Activated CD4-positive, alpha-beta memory T cell treated with anti-CD3 and anti-CD28 coated beads, Interleukin-2, amount 10 ng/mL, durations not matched to agents 7 days and 5 days (primary cell): ENCODE results near the gene DNAJB8. TPM values are rescaled to one million over a fixed set of nuclear protein-coding genes. Genes with fewer than 3 reads are reported as not detected.

Experiments
- CTCF ChIA-PET: fragments of 350-600 bp; sonication (Branson Sonifier 250); formaldehyde crosslinking; loops from one replicate; lab custom pipeline; 2021; ENCODE audit warnings: antibody characterized with exemption, inconsistent platforms; lab: Charles Lee
- POLR2A ChIA-PET: fragments of 350-600 bp; sonication (Branson Sonifier 250); formaldehyde crosslinking; loops from one replicate; lab custom pipeline; 2021; ENCODE audit warnings: antibody characterized with exemption; lab: Charles Lee
- DNase-seq: peaks from one replicate; pipeline ENCODE4 v3.0.0-alpha.2; 2020
- H3K27ac Mint-ChIP-seq: one replicate; pipeline ENCODE4 v1.8.0; 2021; ENCODE audit warnings: mild to moderate bottlenecking, mixed read lengths
- H3K27me3 Mint-ChIP-seq: one replicate; pipeline ENCODE4 v1.8.0; 2021; ENCODE audit warnings: mixed read lengths
- H3K36me3 Mint-ChIP-seq: one replicate; pipeline ENCODE4 v1.8.0; 2021; ENCODE audit warnings: low read depth, mixed read lengths
- H3K4me1 Mint-ChIP-seq: one replicate; pipeline ENCODE4 v1.8.0; 2021; ENCODE audit warnings: mixed read lengths
- H3K4me3 Mint-ChIP-seq: one replicate; pipeline ENCODE4 v1.8.0; 2021; ENCODE audit warnings: mild to moderate bottlenecking, mixed read lengths
- H3K9me3 Mint-ChIP-seq: one replicate; pipeline ENCODE4 v1.8.0; 2021; ENCODE audit warnings: mixed read lengths
- total RNA-seq, 2 experiments: library from RNA; stranded (reverse); gene quantifications; one replicate each; pipeline ENCODE4 v1.2.3, GENCODE V29; 2021

DNAJB8 gene
- total RNA-seq, 2 experiments from 2014 or later: not detected

- no peaks in the 10 kb centered on the region for H3K4me1 Mint-ChIP-seq
- CTCF ChIA-PET: no interaction called here
These were observed 47.4 kb downstream of the DNAJB8 start for GRCh38 chr3:128419311-128419710.

GRCh38 chr3:128418900-128419299, 47.8 kb downstream of the DNAJB8 start:
- Mint-ChIP-seq H3K9me3 (no peaks in the 10 kb centered on the region), H3K4me3 (no peak overlapping the region), H3K27me3 (no peaks in the 10 kb centered on the region), H3K4me1 (no peaks in the 10 kb centered on the region), H3K36me3 (no peaks in the 10 kb centered on the region), H3K27ac (no peak overlapping the region)
- ChIA-PET CTCF (no interaction called here), POLR2A (no interaction called here)
- no peak for DNase-seq

More at GRCh38 chr3:128419311-128419710, 47.4 kb downstream of the DNAJB8 start:
- no peaks in the 10 kb centered on the region for H3K36me3 Mint-ChIP-seq
- no peak overlapping the region for H3K27ac Mint-ChIP-seq
- H3K9me3 Mint-ChIP-seq: no peaks in the 10 kb centered on the region
- no peak for DNase-seq
- no peaks in the 10 kb centered on the region for H3K27me3 Mint-ChIP-seq
- H3K4me3 Mint-ChIP-seq: no peak overlapping the region
- POLR2A ChIA-PET: no interaction called here

DNA sequence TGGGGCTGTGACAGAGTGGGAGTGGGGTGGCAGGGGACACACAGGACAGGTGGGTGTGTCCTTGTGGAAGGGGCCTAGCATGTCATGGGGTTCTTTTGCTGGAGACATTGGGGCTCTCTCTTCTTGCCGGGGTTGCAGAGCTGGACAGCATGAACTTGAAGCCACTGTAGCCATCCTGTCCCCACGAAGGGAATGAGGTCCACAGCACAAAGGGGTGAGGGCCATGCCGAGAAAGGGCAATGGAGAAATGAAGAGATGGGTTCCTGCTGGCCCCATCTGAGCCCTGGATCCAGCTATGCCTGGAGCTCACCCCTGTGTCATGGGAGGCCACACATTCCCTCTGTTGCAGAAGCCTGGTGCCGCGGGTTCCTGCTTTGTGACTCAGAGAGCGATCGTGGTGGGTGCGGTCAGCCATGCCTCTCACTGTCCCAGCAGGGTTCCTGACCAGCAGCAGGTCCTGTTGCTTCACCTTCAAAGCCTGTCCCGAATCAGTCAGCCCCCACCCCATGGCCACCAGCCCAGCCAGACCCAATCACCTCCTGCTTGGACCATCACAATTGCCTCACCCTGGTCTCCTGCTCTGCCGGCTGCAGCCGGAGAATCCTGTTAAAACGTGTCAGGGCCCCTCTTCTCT, 50.0 kb downstream of the DNAJB8 start:
- no peak for DNase-seq
- no peak overlapping the region for H3K27ac Mint-ChIP-seq
- H3K4me3 Mint-ChIP-seq: no peak overlapping the region
- no peaks in the 10 kb centered on the region for H3K9me3 Mint-ChIP-seq
- ChIA-PET POLR2A (no interaction called here), CTCF (no interaction called here)
- no peaks in the 10 kb centered on the region for H3K4me1 Mint-ChIP-seq
- no peaks in the 10 kb centered on the region for H3K27me3 Mint-ChIP-seq
- no peaks in the 10 kb centered on the region for H3K36me3 Mint-ChIP-seq

DNA sequence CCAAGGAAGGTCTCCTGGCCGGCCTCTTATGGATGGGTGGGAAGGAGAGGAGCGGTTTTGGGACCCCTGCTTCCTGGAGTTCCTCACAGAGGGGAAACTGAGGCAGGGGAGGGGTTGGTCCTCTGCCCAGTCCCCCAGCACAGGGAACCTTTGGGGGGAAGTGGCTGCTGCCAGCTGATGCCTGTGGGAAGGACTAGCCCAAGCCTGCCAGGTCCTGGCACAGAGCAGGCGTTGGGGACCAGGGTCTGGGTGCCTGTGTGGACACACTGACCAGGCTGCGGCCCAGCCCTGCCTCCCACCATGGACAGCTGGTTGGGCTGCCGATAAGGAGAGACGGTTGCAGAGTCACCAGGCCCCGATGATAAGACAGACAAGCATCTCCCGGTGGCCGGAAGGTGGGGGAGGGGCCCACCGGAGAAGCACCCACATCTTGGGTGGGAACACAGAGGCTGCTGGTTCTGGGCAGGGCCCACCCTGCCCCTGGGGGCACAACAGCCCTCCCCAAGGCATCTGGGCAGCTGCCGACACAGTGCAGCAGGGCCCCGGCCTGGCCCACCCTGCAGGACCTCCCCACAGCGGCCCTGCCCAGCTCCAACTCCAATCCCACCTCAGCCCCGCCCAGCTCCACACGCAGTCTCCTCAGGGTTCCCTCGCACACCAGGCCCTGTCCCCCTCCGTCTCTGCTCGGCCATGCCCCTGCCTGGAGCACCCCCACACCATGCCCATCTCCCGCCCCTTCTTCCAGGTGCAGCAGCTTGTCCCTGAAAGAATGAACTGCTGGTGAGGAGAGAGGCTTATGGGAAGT, 50.7 kb downstream of the DNAJB8 start:
- H3K27me3 Mint-ChIP-seq: no peaks in the 10 kb centered on the region
- H3K36me3 Mint-ChIP-seq: no peaks in the 10 kb centered on the region
- DNase-seq: no peak
- H3K9me3 Mint-ChIP-seq: no peaks in the 10 kb centered on the region
- no peaks in the 10 kb centered on the region for H3K4me1 Mint-ChIP-seq
- ChIA-PET POLR2A (no interaction called here), CTCF (no interaction called here)
- H3K4me3 Mint-ChIP-seq: no peak overlapping the region
- no peak overlapping the region for H3K27ac Mint-ChIP-seq

DNA sequence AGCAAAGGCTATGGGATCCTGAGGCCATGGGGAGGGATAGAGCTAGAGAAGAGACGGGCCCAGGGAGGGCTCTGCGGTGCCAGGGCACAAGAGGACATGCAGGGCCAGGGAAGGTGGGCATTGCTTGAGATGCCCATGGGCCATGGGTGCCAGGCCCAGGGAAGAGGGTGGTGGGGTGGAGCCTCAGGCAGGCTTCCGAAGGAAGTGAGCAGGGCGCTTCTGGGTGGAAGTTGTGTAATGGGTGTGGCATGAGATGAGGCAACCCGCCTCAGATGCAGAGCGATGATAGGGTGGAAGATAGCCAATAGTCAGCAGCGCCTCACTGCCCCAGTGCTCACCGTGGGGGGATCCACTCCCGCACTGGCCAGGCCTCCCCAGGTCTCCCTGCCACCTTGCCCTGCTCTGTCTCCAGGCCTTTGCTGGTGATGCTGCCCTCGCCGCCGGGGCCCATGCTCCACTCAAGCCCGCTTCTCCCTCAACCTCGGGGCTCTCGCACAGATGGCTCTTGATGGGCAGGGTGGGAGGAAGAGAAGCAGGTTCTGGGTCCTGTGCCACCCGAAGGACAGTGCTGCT, 51.4 kb downstream of the DNAJB8 start:
- Mint-ChIP-seq H3K36me3 (no peaks in the 10 kb centered on the region), H3K27ac (no peak overlapping the region), H3K4me1 (no peaks in the 10 kb centered on the region), H3K9me3 (no peaks in the 10 kb centered on the region), H3K27me3 (no peaks in the 10 kb centered on the region), H3K4me3 (no peak overlapping the region)
- CTCF ChIA-PET: no interaction called here
- POLR2A ChIA-PET: no interaction called here
- DNase-seq: no peak

GRCh38 chr3:128413413-128414205, 53.1 kb downstream of the DNAJB8 start:
- no peak overlapping the region for H3K4me3 Mint-ChIP-seq
- H3K36me3 Mint-ChIP-seq: no peaks in the 10 kb centered on the region
- H3K27ac Mint-ChIP-seq: no peak overlapping the region
- ChIA-PET POLR2A (no interaction called here), CTCF (no interaction called here)
- DNase-seq: no peak
- H3K27me3 Mint-ChIP-seq: no peaks in the 10 kb centered on the region
- H3K4me1 Mint-ChIP-seq: no peaks in the 10 kb centered on the region
- H3K9me3 Mint-ChIP-seq: no peaks in the 10 kb centered on the region

DNA sequence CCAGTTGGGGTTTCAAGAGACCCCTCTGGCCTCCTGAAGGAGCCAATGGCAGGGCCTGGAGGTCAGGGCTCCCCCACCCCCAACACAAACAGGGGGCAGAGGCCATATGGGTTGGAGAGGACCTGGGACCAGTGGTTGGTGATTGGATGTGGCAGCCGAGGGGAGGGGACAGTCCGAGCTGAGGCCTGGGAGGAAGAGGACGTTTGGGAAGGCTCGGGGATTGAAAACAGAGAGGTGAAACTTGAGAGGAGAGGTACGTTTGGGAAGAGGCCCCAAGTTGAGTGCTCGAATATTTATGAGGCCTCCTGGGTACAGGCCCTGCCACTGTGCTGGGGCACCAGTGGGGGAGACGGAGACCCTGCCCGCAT, 53.7 kb downstream of the DNAJB8 start:
- ChIA-PET CTCF (no interaction called here), POLR2A (no interaction called here)
- Mint-ChIP-seq H3K4me1 (no peaks in the 10 kb centered on the region), H3K27ac (no peak overlapping the region), H3K36me3 (no peaks in the 10 kb centered on the region), H3K27me3 (no peaks in the 10 kb centered on the region), H3K9me3 (no peaks in the 10 kb centered on the region), H3K4me3 (no peak overlapping the region)
- DNase-seq: no peak

Other genes starting within 250 kb of the DNAJB8 start
- under 1 TPM; 0.08 to 0.23 TPM for gene GATA2, start 26.3 kb upstream of the DNAJB8 start, total RNA-seq
- 100 to 1,000 TPM; 190 to 192 TPM for gene RPN1, start 183.9 kb upstream of the DNAJB8 start, total RNA-seq